Stimulated activated CD4-positive, alpha-beta T cell treated with anti-CD3 and anti-CD28 coated beads, Interleukin-12 subunit alpha, Interleukin-12 subunit beta, amount 100 ng/mL, for 24 hours (primary cell): Measurements from ENCODE around the gene SOX18.

Experiments
- DNase-seq, 2 experiments: peaks; one replicate each; pipeline ENCODE4 v3.0.0-alpha.2; 2020; ENCODE audit warnings: low read depth in 2 of 2

Gene SOX18

GRCh38 chr20:64038565-64039292, 10.7 kb downstream of the SOX18 start:
- peak; percentile 47 to 72 for DNase-seq

DNA sequence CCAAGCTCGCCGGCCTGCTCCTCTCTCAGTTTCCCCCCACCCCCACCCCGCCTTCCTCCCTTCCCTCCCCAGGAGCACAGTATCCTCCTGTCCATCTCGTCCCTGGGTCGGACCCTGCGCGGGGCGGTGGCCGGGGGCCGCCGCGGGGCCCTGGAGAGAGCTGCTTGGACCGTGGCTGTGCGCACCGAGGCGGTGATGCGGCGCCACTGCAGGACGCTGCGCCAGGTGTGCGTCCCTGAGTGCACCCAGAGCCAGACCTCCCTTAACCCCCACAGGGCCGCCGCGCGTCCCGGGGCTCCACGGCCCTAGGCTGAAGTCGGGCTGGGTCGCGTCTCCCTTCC, 11.2 kb downstream of the SOX18 start:
- DNase-seq: no peak

DNA sequence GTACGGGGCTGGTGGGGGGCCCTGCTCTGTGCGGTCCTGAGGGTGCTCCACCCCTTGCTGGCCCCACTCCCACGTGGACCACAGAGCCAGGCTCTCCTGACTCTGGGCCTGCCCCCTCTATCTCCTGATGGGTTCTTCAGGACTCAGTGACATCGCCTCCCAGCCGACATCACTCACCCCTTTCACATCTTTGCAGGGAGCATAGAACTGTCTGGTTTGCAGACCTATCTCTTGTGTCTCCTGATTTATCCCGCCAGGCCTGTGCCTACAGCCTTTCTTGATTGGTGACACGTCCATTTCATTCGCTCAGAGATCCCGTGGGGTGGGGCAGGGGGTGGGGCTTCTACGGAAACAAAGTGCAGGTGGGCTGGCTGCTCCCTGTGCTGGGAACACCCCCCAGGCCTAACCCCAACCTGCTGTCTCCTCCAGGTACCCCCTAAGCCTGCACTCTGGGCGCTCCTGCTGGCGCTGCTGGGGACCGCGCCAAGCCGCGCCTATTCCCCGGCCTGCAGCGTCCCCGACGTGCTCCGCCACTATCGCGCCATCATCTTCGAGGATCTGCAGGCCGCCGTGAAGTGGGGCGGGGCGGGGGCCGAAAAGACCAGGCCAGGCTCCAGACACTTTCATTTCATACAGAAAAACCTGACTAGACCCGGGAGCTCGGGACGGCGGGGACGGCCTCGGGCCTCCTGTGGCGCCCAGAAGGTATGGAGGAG, 11.8 kb downstream of the SOX18 start:
- no peak for DNase-seq

GRCh38 chr20:64037199-64037497, 12.3 kb downstream of the SOX18 start:
- no peak for DNase-seq

GRCh38 chr20:64036346-64037198, 12.9 kb downstream of the SOX18 start:
- DNase-seq: no peak

DNA sequence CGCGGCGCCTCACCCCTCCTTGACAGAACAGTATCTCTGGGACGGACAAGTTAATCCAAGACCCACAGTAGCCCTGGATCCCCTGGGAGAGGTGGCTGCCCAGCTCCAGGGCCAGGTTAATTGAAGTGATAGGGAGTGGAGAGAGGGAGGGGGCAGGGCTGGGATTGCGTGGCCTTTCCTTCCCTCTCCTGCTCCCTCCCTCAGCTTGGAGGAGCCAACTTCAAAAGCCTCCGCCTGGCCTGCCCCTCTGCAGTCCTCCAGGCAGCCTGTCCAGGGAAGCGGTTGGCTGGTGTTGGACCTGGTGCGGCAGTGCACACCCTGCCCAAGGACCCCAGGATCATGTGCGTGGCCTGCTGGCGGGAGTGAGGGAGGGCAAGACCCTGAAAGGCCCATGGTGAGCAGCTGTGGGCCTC, 13.5 kb downstream of the SOX18 start, which contains the start of gene C20orf204:
Gene C20orf204 (plus strand): TSS at position 250 of the 413 bp plus-strand sequence. CDS start 142 bp downstream, at position 392.
- DNase-seq: no peak

DNA sequence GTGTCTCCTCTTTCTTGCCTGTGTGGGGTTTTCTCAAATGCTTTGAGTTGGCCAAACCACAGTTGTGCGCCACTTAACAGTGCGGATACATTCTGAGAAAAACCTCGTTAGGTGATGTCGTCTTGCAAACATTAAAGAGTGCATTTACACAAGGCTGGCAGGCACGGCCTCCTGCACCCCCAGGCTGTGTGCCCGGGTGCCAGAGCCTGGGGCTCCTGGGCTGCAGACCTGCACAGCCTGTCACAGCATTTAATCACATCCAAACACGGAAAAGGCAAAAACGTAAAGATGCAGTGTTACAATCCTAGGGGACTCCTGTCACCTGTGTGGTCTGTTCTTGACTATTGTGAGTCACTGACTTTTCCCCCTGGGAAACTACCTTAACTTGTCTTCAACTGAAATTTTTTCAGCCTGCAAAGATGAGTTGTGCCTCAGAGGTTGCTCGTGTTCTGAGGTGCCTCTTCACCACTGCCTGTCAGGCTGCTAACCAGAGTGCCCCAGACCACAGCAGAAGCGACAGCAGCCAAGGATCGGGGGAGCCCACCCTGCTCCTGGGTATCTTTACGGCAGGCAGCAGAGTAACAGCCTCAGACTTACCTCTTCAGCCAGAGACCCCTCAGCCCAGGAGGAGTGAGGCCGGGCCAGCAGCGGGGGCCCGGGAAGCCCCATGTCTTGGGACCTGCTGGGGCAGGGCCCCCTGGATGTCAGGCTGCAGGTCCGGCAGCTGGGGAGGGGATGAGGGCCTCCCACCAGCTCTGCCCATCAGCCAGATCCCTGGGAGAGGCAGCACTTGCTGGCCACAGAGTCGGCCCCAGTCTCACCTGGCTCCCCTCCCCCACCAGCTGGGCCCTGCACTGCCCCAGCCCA, 14.1 kb downstream of the SOX18 start:
- DNase-seq: no peak

DNA sequence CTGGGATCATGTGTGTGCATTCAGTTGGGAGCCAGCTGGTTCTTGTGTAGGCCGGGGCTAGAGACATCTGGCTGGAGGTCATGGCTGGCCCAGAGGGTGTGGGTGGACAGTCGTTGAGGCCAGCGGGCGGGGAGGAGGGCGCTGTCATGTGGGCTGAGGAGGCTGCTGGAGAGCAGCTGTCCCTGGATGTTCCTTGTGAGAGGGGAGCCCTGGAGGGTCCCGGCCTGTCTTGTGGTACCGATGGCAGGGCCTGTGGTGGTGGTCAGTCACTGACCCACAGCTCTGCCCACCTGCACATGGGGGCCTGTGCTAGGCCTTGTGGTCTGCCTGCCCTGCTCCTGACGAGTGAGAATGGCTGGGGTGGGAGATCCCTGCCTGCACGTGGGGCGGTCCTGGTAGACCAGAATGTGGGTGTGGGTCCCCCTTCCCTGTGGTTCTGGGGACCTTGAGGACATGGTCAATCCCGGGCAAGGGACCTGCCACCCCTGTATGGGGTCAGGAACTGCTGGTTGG, 15.4 kb downstream of the SOX18 start:
- no peak for DNase-seq

GRCh38 chr20:64032706-64033624, 16.5 kb downstream of the SOX18 start:
- DNase-seq: no peak

GRCh38 chr20:64031822-64032314, 17.6 kb downstream of the SOX18 start:
- DNase-seq: no peak

GRCh38 chr20:64030371-64031134, 18.9 kb downstream of the SOX18 start:
- no peak for DNase-seq

DNA sequence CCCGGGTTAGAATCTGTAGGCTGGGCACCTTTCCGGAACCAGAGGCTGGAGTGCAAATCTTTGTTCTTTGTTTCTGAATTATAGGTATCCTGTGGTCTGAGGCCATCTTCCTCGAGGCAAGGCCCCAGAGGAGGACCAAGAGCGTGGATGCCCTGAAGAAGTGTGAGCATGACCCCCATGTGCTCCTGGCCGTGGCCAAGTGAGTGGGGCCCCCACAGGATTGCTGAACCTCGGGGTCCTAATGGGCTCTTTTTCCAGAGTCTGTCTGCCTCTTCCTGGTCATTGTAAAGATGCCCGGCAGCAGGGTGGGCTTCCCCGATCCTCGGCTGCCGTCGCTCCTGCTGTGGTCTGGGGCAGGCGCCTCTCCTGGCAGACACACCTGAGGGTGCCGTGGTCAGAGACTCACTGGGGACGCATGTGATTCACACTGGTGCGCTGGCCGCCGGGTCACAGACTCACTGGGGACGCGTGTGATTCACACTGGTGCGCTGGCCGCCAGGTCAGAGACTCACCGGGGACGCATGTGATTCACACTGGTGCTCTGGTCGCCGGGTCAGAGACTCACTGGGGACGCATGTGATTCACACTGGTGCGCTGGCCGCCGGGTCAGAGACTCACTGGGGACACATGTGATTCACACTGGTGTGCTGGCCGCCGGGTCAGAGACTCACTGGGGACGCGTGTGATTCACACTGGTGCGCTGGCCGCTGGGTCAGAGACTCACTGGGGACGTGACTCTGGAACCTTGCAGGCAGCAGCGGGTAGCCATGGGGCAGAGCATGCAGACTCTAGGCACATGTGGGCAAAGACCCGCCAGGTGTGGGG, 19.9 kb downstream of the SOX18 start:
- no peak for DNase-seq

GRCh38 chr20:64027981-64028685, 21.3 kb downstream of the SOX18 start:
- DNase-seq: no peak

GRCh38 chr20:64025826-64026412, 23.5 kb downstream of the SOX18 start:
- DNase-seq: no peak

GRCh38 chr20:64025101-64025825, 24.2 kb downstream of the SOX18 start:
- no peak for DNase-seq

DNA sequence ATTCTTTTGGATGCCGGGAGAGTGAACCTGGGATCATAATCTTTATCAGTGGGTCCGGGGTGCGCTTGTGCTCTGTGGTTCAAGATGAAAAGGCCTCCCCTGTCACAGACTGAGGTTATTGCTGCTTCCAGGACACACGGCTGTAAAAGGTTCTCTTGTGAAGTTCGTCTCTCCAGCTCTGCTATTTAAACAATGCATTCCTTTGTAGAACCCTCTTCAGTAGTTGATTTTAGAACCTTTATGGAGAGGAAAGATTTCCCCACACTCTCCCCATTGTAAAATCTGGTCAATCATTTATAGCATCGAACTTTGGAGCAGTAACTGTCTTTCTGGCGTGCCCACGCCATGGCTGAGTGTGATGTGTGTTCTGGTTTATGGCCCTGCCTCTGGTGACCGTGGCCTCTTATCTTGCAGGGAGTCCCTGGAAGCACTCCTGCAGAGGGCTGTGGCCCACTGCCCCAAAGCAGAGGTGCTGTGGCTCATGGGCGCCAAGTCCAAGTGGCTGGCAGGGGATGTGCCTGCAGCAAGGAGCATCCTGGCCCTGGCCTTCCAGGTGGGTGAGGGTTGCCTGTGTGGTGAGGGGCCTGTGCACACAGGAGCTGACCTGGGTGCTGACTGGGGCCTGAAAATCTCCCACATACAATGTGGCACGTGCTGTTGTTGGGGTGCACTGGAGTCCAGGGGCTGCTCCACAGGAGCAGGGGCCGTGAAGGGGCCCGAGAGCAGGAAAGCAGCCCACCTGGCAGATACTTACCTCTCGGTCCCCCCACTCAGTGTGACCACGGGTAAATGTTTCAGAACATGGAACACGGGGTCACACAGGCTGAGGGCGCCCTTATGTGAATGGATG, 25.1 kb downstream of the SOX18 start:
- no peak for DNase-seq
